Loucy (cell line): ENCODE results near the gene TMEM107.

Experiments
- CTCF ChIP-seq: fragments of 200-600 bp; sonication (generic); conservative IDR thresholded peaks from 2 replicates; pipeline ENCODE4 v1.5.1; 2014; ENCODE audit warnings: mild to moderate bottlenecking, antibody characterized with exemption, low read length
- EZH2phosphoT487 ChIP-seq: fragments of 200-600 bp; IDR thresholded peaks from 2 replicates; pipeline ENCODE4 v1.6.1; 2018; ENCODE audit warnings: antibody characterized with exemption, mild to moderate bottlenecking, moderate library complexity, borderline replicate concordance

- TF ChIP-seq CTCF: no peak; the same call in 1 of the 2 replicates
- TF ChIP-seq EZH2phosphoT487: no peak
Measured at GRCh38 chr17:8190506-8190905, 14.3 kb upstream of the TMEM107 start.
